NCI-H524 treated with DMSO at 0.1 percent for 48 hours (cell line): Measurements from ENCODE around the gene TTLL6.

Source experiments
- DNase-seq: peaks from one replicate; lab custom pipeline; 2025; lab: John Stamatoyannopoulos, UW

TTLL6 gene

DNA sequence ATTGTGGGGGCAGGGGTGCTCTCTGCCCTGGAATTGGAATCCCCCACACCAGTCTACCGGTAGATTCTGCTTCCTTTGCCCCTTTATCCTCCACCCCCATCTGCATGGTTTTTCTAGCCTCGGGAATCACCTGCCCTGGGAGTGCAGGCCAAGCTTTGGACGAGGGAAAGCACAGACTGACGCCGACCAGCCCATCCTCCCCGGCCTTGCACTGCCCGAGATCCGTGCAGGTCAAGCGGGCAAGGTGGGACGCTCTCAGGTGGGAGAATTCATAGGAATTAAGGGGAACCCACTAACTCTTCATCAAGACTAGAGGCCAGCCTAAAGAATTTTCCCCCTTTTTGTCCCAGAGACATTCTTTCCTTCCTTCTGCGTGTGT, 78.6 kb downstream of the TTLL6 start:
- no peak for DNase-seq

DNA sequence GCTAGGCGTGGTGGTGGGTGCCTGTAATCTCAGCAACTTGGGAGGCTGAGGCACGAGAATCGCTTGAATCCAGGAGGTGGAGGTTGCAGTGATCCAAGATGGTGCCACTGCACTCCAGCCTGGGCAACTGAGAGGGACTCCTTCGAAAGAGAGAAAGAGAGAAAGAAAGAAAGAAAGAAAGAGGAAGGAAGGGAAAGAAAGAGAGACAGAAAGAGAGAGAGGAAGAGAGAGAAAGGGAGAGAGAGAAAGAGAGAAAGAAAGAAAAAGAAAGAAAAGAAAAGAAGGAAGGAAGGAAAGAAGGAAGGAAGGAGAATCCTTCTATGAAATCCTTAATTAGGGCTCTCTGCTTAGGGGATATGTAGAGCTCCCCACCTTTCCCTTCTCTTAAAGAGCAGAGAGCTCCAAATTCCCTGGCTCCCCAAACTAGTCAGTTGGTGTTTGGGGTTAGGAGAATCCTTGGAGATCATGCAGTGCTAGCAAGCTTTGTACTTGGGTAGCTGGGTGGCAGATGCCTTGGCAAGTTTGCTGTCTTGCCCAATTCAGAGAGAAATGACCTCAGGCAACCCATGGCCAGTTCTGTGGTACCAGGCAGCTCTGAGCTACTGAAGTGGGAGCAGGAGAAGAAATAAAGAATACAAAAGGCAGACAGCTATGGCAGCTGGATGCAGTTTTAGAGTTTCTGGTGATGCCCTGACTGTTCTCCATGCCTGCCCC, 79.5 kb downstream of the TTLL6 start:
- DNase-seq, result no peak

DNA sequence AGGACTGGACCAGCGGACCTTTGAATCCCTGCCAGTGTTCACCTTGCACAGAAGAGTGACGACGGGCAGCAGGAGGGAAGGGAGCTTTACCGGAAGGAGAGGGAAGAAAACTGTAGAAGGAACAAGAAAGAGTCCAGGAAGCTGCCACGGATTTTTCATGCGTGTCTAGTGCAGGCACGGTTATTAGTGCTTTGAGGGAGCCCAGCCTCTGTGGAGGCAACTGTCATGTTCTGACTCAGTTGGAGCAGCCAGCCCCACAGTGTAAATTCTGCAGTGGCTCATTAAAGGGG, 82.0 kb downstream of the TTLL6 start:
- DNase-seq, result no peak

DNA sequence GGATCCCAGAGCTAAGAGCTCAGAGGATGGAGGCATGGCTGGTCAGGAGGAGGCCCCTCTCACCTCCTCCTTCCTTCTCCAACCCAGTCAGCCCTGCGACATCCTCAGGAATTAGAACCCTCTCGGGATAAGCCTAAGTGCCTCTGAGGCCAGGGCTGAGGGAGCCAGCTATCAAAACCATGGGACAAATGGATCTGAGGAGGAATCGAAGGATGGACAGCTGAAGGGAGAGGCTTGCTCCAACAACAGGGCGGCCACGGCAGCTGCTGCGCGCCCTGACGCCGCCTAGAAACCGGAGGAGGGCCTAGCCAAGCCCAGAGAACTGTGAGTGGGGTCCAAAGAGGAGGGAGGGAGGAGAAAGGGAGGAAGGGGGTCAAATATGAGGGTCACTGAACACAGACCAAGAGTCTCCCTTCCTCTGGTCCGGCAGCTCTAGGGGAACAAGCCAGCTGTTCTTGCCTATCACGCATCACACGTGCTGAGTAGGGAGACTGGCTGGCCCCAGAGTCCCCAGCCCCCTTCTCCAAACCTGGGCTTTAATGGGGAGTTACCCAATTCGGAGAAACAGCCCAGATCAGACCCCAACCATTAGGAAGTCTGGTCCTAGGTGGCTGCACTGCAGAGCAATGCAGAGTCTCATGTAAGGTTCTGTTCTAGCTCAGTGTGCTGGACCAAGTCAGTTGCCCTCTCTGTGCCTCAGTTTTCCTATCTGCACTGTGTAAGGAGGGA, 82.5 kb downstream of the TTLL6 start:
- DNase-seq, result no peak

DNA sequence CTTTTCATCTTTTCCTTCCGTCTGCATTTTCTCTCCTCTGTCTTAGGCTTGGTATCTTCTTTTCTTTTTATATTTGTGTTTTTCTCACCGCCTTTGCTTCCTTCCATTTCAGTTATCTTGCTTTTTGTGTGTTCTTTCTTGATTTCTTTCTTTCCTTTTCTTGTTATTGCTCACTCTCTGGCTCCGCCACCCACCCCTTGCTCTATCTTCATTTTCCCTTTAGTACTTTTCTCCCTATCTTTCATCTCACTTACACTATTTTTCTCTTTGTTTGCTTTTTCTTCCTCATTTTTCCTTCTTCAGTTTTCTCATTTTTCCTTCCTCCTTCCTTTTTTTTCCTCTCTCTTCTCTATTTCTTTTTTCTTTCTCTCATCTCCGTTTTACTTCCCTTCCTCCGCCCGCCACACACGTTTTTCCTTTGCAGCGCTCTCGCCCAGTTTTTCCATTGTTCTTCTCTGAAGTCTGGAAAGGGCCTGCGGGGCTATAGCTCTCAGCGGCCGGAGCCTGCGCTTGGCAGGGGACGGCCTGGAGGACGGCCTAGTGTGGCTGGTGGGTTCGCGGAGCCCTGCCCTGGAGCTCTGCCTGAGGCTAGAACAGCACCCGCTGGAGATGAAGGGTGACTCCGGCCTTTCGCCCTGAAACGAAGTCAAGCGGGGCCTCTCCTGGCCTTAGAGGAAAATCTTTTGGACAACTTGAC, 83.2 kb downstream of the TTLL6 start:
- DNase-seq, result no peak

DNA sequence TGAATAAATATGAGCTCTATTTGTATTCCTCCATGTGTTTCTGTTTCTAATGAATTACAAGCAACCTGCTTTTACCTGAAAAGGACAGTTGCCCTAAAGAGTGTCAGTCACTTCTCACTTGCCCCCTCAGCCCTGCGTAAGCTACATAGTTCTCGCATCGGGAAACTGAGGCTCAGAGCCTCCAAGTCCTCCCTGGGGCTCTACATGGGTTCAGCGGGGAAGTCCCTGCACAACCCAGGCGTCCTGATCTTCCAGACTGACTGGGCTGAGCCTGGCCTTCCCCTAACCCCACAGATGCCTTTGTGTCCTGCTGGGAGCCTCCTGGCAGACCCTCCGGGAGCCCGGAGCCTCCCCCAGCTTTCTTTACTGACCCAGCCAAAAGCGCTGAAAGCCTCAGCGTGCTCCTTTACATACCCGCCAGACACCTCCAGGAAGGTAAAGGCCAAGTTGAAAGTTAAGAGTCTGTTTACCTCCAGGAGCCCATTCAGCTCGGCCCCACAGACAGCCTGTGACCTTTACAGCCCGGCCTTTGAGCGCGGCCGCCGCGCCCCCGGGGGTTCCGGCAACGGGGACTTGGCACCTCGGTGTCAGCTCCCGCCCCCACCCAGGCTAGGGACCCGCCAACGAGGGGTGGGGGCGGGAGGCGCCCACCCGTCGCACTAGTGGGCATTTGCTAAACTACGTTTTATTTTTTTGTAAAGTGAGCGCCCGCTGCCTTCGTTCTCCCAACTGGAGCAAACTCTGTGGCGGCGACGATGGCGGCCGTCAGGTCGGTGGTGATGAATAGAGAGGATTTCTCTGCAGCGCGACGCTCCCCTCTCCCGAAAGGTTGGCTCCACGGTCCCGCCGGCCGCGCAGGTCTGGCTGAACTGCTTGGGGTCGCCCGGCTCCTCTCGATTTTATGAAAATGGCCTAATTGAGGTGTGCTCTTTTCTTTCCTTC, 84.1 kb downstream of the TTLL6 start:
- no peak for DNase-seq

DNA sequence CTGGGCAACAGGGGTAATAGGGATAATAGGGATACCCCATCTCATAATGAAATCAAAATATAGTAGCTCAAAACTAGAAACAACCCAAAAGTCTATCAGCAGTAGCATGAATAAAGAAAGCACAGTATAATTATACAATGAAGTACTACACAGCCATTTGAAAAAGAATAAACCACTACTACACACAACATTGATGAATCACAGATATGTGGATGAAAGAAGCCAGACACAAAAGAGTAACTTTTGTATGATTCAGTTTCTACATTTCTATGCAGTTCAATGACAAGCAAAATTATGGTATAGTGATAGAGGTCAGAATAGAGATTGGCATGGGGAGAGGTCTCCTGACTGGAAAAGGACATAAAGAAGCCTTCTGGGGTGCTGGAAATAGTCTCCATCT, 85.7 kb downstream of the TTLL6 start:
- DNase-seq, result no peak

DNA sequence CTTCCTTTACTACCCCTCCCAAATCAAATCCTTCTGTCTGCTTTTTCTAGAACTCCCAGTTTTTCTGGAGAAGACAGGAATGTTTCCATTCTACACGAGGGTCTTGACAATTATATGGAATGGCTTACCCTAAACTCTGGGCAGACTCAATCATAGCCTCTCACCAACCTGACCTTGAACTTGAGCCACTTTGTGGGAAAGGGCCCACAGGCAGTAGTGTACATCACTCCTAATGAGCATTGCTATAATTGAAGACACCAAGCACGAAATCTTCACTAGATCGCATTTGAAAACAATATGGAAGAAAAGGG, 86.8 kb downstream of the TTLL6 start:
- DNase-seq, result no peak

DNA sequence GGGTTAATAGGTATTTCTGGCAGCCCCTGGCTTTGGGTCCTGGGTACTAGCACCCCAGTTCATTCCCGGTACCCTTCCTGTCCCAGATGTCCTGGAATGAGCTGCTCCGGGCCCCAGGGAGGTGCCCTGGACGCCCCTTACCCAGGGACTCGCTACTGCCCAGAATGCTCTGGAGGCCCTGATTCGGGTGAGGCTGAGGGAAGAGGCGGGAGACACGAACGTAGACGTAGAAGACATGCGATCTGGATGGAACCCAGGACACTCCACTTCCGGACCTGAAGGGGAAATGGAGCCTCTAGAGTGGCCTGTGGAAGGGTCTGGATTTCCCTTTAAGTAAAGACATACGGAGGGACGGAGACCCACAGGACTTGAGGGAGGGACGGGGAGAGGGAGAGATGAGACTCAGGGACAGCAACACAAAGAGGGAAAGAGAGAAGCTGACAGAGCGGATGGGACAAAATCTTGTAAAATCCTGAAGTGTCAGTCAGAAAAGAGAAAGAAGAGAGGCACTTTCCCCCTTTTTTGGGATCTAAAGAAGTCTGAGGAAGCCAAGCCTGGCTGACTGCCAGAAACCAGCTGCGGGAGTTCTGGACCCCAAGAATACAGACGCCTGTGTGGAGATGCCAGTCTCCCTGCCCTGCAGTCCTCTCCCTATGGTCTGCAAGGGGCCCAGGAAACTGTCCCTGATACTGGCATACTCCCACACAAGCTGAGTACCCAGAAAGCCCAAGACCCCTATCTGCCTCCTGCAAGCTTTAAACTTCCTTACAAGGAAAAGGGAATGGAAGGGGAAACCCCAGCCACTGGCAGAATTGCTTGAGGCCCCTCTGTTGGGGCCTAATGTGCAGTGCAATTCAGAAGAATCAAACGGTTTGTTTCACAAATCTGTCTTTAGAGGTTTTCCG, 87.4 kb downstream of the TTLL6 start:
- no peak for DNase-seq

DNA sequence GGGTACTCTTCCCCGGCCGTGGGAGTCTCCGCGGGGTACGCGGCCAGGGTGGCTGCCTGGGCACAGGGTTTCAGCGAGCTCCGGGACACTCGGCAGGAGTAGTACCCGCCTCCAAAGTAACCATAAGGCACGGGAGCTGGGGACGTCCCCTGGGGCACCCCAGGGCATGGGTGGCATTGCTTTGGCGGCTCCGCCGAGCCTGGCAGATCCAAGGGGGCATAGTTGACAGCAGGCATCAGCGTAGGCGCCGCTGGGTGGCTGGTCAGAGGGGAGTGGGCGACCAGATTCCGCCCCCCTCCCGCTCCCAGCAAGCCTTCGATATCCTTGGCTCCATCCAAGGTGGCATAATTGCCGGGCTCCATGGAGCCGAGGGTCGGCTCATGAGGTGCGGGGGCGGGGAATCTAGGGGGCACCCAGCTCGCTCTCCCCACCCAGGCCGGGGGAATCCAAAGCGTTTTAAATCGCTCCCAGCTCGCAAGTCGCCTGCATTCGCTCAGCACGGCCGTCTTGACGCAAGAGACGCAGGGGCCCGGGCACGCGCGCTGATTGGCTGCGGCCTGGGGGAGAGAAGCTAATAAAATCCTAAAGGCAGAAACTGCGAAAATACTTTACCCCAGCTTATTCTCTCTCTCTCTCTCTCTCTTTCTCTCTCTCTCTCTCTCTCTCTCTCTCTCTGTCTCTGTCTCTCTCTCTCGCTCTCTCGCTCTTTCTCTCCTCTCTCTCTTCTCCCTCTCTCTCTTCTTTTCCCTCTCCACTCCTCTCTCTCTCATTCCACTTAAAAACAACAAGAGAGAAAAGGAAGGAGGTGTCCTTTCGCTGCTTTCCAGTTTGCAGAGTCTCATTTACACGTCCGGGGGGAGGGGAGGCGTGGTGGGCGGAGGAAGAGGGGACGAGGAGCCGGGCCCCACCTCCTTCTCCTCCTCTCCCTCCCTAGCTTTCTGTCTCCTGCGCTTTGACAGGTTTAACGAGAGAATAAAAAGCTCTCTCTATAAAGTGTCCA, 88.5 kb downstream of the TTLL6 start, which contains the start of gene HOXB13:
Gene HOXB13, minus strand, starts transcription at position 519 of the 1,000 bp plus-strand sequence. Its CDS starts 157 bp downstream, at position 362.
- peak; percentile 20 for DNase-seq

DNA sequence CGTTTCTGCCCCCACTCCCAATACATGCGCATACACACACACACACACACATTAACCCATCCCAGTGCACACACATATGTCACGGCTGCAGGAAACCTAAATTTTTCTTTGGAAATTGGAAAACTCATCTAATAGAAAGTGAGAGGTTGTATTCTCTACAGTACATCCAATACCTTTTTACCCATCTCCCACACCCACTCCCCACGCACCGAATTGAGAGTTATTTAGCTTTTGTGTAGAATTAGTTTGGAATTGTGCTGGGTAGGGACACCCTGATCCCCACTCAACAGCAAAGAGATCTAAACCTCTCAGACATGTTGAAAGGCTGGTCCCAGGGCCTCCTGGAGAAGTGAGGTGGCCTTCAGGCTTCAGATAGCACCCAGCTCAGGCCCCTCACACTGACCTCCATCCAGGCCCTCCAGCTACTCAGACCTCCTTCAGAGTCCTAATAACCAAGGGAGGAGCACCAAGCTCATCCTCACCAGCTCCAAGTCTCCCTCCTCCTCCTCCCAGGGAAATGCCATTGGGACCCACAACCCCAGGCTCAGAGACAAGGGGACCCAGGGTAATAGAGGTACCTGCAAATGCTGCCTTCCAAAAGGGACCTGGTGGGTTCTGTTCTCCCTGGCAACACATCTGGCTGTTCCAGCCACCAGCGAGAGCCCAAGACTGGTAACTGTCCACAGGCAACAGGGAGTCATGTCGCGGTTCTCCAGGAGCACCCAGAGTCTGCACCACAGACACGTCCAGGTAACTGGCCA, 89.4 kb downstream of the TTLL6 start:
- no peak for DNase-seq

DNA sequence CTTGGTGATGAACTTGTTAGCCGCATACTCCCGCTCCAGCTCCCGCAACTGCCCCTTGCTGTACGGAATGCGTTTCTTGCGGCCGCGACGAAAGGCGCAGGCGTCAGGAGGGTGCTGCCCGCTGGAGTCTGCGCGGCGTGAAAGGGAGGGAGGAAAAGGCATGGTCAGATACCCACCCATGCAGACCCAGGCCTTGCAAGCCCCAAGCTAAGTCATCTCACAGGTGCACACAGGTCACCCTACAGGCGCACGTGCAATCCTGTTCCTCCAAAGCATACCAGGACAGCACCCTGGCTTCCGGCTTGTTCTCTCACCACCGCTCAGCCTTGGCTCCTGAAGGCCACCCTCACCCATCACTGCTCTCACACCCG, 90.1 kb downstream of the TTLL6 start:
- DNase-seq, result no peak

DNA sequence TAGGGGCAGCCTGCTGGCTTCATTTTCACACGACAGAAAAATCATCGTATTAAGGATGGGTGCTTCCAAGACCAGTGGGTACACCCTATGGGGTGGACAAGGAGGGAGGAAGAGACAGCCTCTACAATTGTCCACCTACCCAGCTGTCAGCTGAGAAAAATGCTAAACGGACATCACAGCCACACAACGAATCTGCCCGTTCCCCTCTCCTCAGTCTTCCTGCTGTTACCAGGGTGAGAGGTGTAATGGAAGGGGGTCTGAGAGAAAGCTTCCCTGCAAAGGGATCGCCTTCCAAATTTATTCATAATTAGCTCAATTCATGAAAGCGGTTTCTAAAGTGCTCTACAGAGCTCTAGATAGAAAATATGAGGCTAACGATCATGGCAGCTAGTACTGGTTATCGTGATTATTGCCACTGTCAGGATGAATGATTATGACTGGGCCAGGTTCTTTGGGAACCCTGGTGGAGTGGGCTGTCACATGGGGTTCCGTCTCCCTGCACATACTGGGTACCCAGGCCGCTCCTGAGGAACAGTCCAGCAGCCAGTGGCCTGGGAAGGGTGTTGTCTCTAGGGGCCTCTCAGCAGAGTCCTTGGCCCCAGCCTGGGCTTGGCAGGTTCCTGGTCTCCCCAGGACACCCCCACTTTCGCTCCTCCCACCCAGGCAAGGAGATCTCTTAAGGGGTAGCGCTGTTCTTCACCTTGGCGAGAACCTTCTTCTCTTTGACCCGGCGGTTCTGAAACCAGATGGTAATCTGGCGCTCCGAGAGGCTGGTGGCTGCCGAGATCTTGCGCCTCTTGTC, 90.7 kb downstream of the TTLL6 start:
- no peak for DNase-seq

DNA sequence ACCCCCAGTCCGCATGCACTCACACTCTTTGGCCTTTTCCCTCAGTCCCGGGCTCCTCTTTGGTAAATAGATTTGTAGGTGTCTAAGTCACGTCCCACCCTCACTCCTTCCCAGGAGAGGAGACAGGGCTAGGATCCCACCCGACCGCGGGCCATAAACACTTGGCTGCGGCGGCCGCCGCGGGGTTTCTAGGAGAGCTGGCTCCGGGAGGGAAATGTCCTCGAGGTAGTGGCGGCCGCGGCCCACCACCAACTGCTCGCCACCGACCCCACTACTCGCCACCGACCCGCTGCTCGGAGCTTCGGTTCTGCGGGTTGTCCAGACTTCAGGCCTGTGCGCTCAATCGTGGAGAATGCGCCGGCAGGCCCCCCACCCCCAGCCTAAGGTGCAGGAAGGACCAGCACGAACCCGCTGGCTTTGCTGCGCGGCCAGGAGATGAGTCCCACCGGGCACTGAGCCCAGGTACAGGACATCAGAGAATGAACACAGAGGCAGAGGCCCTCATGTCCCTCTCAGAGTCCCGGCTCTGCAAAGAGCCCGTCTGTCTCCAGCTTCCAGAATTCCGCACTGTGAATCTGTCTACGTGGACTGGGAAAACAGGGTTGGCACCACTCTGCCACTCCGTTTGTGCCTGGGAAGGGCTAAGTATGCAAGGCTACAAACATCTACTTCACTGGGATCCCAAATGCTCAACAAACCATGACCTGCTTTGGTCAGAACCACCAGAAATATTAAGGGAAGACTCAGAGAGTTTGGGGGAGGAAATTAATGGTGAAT, 91.6 kb downstream of the TTLL6 start:
- no peak for DNase-seq

DNA sequence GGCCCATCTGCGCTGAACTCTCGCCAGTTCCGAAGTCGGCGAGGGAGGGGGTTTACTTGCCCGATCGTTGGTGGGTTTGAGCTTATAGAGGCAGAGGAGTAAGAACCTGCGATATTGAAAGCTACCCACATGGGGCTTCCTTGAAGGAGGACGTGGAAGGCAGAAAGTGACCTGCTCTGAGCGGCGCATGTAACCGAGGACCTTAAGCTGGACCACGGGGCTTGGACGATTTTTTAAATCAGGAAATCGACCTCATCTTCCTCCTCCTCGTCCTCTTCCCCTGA, 92.1 kb downstream of the TTLL6 start:
- no peak for DNase-seq

DNA sequence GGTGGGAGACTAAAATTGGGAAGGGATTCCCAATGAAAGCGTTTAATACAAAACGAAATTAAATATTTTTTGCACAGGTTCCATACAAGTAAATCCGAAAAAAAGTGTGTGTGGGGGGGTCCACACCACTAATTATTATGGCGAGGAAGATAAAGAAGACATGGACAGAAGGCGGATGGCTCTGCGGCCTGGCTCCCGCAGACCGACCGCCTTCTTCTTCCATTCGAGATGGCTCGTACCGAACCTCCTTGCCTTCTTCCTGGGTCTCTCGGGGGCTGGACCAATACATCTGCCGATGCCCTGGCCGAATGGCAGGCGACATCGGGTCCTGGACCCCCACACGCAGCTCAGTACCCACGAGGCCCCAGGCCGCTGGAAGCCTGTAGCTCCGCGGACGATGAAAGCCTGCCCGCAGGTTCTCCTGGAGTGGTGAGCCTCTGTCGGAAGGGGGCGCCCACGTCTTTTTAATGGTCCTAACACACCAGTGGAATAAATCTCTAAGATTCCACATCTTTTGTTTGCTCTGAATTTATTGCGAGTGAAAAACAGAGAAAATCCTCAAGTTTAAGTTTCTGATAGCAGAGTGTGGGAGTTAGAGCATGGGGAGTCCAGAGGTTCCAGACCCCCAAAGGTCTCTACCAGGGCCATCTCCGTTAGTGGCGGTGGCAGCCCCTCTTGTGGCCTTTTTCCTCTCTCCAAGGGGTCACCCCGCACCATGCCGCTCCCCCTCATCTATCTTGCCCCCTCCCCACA, 92.6 kb downstream of the TTLL6 start:
- peak; percentile 16 for DNase-seq
